ENCODE results near the gene PITX2.

DNA sequence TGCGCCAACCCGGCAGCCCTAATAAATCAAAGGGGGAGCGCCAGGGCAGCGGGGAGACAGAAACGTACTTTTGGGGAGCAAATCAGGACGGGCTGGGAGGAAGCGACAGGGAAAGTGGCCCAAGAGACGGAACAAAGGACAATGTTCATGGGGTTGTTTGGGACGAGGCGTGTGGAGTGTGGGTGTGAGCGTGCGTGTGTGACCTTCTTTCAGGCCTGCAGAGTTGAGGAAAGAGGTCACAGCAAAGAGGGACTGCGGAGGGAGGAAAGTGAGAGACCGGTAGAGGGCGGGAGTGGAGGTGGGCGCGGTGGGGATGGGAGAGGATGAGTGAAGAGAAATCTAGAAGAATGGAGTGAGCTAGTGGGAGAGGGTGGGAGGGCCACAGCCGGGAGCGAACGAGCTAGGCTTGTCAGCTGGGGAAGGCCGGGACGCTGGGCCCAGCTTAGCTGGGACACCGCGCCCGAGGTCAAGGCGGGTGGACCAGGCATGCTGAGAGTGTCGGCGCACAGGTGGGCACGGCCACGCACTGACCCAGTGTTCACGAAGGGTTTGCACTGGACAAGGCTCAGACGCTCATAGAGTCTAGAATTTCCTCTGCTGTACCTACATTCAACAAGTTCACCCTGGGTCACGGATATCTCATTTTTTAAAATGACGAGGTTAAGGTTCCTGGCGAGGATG lies 14.7 kb upstream of the PITX2 start:
- no peak for TF ChIP-seq POLR2AphosphoS5 (IDR thresholded peaks at IDR 0.05)
- TF ChIP-seq, protein P1, sequence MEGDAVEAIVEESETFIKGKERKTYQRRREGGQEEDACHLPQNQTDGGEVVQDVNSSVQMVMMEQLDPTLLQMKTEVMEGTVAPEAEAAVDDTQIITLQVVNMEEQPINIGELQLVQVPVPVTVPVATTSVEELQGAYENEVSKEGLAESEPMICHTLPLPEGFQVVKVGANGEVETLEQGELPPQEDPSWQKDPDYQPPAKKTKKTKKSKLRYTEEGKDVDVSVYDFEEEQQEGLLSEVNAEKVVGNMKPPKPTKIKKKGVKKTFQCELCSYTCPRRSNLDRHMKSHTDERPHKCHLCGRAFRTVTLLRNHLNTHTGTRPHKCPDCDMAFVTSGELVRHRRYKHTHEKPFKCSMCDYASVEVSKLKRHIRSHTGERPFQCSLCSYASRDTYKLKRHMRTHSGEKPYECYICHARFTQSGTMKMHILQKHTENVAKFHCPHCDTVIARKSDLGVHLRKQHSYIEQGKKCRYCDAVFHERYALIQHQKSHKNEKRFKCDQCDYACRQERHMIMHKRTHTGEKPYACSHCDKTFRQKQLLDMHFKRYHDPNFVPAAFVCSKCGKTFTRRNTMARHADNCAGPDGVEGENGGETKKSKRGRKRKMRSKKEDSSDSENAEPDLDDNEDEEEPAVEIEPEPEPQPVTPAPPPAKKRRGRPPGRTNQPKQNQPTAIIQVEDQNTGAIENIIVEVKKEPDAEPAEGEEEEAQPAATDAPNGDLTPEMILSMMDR (IDR thresholded peaks at IDR 0.05 in 8 of 11, conservative IDR thresholded peaks at IDR 0.05 in 3 of 11), result no peak

Data from spleen (tissue), 7 donors.